ENCODE results near the gene PLD1.

The PLD1 gene

GRCh38 chr3:171604370-171604769, 205.9 kb downstream of the PLD1 start:
- no peaks in the 10 kb centered on the region for H3K9me3 ChIP-seq (ENCODE audit: severe bottlenecking)
- ATAC-seq (ENCODE audit: low read depth) (no peak), DNase-seq (ENCODE audit: low spot score) (no peak)
- no peak for TF ChIP-seq CTCF (IDR thresholded peaks at IDR 0.05; ENCODE audit: poor library complexity, severe bottlenecking)
- no peak overlapping the region for H3K27ac ChIP-seq (ENCODE audit: poor library complexity, severe bottlenecking)
- no peaks in the 10 kb centered on the region for H3K4me1 ChIP-seq (ENCODE audit: insufficient read depth, poor library complexity, severe bottlenecking)
- peaks cover 5% of the 10 kb centered on the region; the same call in 1 of the 2 replicates for H3K36me3 ChIP-seq (ENCODE audit: low read depth)
- H3K4me3 ChIP-seq (ENCODE audit: severe bottlenecking): no peak overlapping the region
- no peaks in the 10 kb centered on the region for H3K27me3 ChIP-seq (ENCODE audit: insufficient read depth, poor library complexity, severe bottlenecking)

- no peak for TF ChIP-seq CTCF (IDR thresholded peaks at IDR 0.05; ENCODE audit: poor library complexity, severe bottlenecking)
- H3K27me3 ChIP-seq (ENCODE audit: insufficient read depth, poor library complexity, severe bottlenecking): no peaks in the 10 kb centered on the region
- no peak overlapping the region for H3K4me3 ChIP-seq (ENCODE audit: severe bottlenecking)
- no peaks in the 10 kb centered on the region for H3K36me3 ChIP-seq (ENCODE audit: low read depth)
- no peaks in the 10 kb centered on the region for H3K9me3 ChIP-seq (ENCODE audit: severe bottlenecking)
- H3K27ac ChIP-seq (ENCODE audit: poor library complexity, severe bottlenecking): no peak overlapping the region
- DNase-seq (ENCODE audit: low spot score): no peak
- no peaks in the 10 kb centered on the region for H3K4me1 ChIP-seq (ENCODE audit: insufficient read depth, poor library complexity, severe bottlenecking)
- ATAC-seq (ENCODE audit: low read depth): no peak
These were observed 208.2 kb downstream of the PLD1 start for GRCh38 chr3:171602072-171602471.

- Histone ChIP-seq H3K4me1 (ENCODE audit: insufficient read depth, poor library complexity, severe bottlenecking) (no peaks in the 10 kb centered on the region), H3K36me3 (ENCODE audit: low read depth) (no peaks in the 10 kb centered on the region), H3K27me3 (ENCODE audit: insufficient read depth, poor library complexity, severe bottlenecking) (no peaks in the 10 kb centered on the region), H3K4me3 (ENCODE audit: severe bottlenecking) (no peak overlapping the region), H3K9me3 (ENCODE audit: severe bottlenecking) (no peaks in the 10 kb centered on the region), H3K27ac (ENCODE audit: poor library complexity, severe bottlenecking) (no peak overlapping the region)
- DNase-seq (ENCODE audit: low spot score) (no peak), ATAC-seq (ENCODE audit: low read depth) (no peak)
- TF ChIP-seq CTCF (IDR thresholded peaks at IDR 0.05; ENCODE audit: poor library complexity, severe bottlenecking): no peak
These were observed 210.3 kb downstream of the PLD1 start for GRCh38 chr3:171600030-171600429.

- no peaks in the 10 kb centered on the region for H3K9me3 ChIP-seq (ENCODE audit: severe bottlenecking)
- no peaks in the 10 kb centered on the region for H3K27me3 ChIP-seq (ENCODE audit: insufficient read depth, poor library complexity, severe bottlenecking)
- H3K27ac ChIP-seq (ENCODE audit: poor library complexity, severe bottlenecking): no peak overlapping the region
- H3K36me3 ChIP-seq (ENCODE audit: low read depth): no peaks in the 10 kb centered on the region
- ATAC-seq (ENCODE audit: low read depth) (no peak), DNase-seq (ENCODE audit: low spot score) (no peak)
- TF ChIP-seq CTCF (IDR thresholded peaks at IDR 0.05; ENCODE audit: poor library complexity, severe bottlenecking): no peak
- no peak overlapping the region for H3K4me3 ChIP-seq (ENCODE audit: severe bottlenecking)
- H3K4me1 ChIP-seq (ENCODE audit: insufficient read depth, poor library complexity, severe bottlenecking): no peaks in the 10 kb centered on the region
These were observed 211.3 kb downstream of the PLD1 start for GRCh38 chr3:171598990-171599389.

GRCh38 chr3:171592786-171593185, 217.5 kb downstream of the PLD1 start:
- Histone ChIP-seq H3K27me3 (ENCODE audit: insufficient read depth, poor library complexity, severe bottlenecking) (no peaks in the 10 kb centered on the region), H3K36me3 (ENCODE audit: low read depth) (no peaks in the 10 kb centered on the region), H3K9me3 (ENCODE audit: severe bottlenecking) (no peaks in the 10 kb centered on the region), H3K27ac (ENCODE audit: poor library complexity, severe bottlenecking) (no peak overlapping the region), H3K4me3 (ENCODE audit: severe bottlenecking) (no peak overlapping the region), H3K4me1 (ENCODE audit: insufficient read depth, poor library complexity, severe bottlenecking) (no peaks in the 10 kb centered on the region)
- no peak for ATAC-seq (ENCODE audit: low read depth)
- no peak for TF ChIP-seq CTCF (IDR thresholded peaks at IDR 0.05; ENCODE audit: poor library complexity, severe bottlenecking)
- no peak for DNase-seq (ENCODE audit: low spot score)
